CD4-positive, alpha-beta T cell treated with Interleukin-15 for 4 hours (primary cell): ENCODE results near the gene ZNF439.
A peak's percentile ranks its signal among the peaks of the same experiment; 100 is the strongest.
"Not testable (repeated sequence)": the region's sequence is repeated elsewhere in the genome, so short reads cannot be mapped to it uniquely, and the experiment has no call there.

Experiments used
- DNase-seq: peaks from one replicate; pipeline ENCODE4 v3.0.0-alpha.2; 2020; ENCODE audit warnings: low spot score

ZNF439 gene

GRCh38 chr19:11848594-11849469 lies at the start of gene ZNF439:
TSS of gene ZNF439 (plus strand) at chr19:11848726. CDS start at chr19:11848868, 142 bp downstream.
- peak; percentile 85 for DNase-seq

- DNase-seq, result no peak
Measured at GRCh38 chr19:11806354-11807098, 42.0 kb upstream of the ZNF439 start.

- DNase-seq, result no peak
Measured at GRCh38 chr19:11807099-11807380, 41.5 kb upstream of the ZNF439 start.

- no peak for DNase-seq
Measured at GRCh38 chr19:11813703-11814028, 34.9 kb upstream of the ZNF439 start.

- DNase-seq, result peak; percentile 82
Measured at GRCh38 chr19:11814029-11814699, 34.4 kb upstream of the ZNF439 start, which contains the start of gene ZNF440. TSS of gene ZNF440 (plus strand) at chr19:11814273. CDS start at chr19:11814448, 175 bp downstream.

GRCh38 chr19:11814700-11815035 lies 33.9 kb upstream of the ZNF439 start:
- DNase-seq, result no peak

GRCh38 chr19:11821474-11822109 lies 26.9 kb upstream of the ZNF439 start:
- no peak for DNase-seq

- not testable (repeated sequence) for DNase-seq
Measured at GRCh38 chr19:11828957-11829876, 19.3 kb upstream of the ZNF439 start.

- no peak for DNase-seq
Measured at GRCh38 chr19:11832253-11832912, 16.1 kb upstream of the ZNF439 start.

GRCh38 chr19:11833541-11833940 lies 15.0 kb upstream of the ZNF439 start:
- no peak for DNase-seq

GRCh38 chr19:11835626-11836066 lies 12.9 kb upstream of the ZNF439 start:
- DNase-seq, result not testable (repeated sequence)

GRCh38 chr19:11843722-11844121 lies 4.8 kb upstream of the ZNF439 start:
- DNase-seq, result no peak

GRCh38 chr19:11847615-11848014 lies 911 bp upstream of the ZNF439 start:
- DNase-seq, result not testable (repeated sequence)

- DNase-seq, result no peak
Measured at GRCh38 chr19:11848200-11848593, 329 bp upstream of the ZNF439 start.

GRCh38 chr19:11850289-11850688 lies 1.8 kb downstream of the ZNF439 start:
- DNase-seq, result not testable (repeated sequence)

GRCh38 chr19:11853358-11853757 lies 4.8 kb downstream of the ZNF439 start:
- no peak for DNase-seq

- DNase-seq, result no peak
Measured at GRCh38 chr19:11856596-11857250, 8.2 kb downstream of the ZNF439 start.

GRCh38 chr19:11860721-11861120 lies 12.2 kb downstream of the ZNF439 start:
- DNase-seq, result no peak

GRCh38 chr19:11861301-11861700 lies 12.8 kb downstream of the ZNF439 start:
- no peak for DNase-seq

- not testable (repeated sequence) for DNase-seq
Measured at GRCh38 chr19:11867766-11868165, 19.2 kb downstream of the ZNF439 start.
